DMS 273 (cell line): ENCODE measurements around the gene ADORA2A.

ENCODE experiments used
- DNase-seq: peaks from one replicate; lab custom pipeline; 2025; ENCODE audit not compliant: unreplicated experiment; lab: John Stamatoyannopoulos, UW

Gene ADORA2A

DNA sequence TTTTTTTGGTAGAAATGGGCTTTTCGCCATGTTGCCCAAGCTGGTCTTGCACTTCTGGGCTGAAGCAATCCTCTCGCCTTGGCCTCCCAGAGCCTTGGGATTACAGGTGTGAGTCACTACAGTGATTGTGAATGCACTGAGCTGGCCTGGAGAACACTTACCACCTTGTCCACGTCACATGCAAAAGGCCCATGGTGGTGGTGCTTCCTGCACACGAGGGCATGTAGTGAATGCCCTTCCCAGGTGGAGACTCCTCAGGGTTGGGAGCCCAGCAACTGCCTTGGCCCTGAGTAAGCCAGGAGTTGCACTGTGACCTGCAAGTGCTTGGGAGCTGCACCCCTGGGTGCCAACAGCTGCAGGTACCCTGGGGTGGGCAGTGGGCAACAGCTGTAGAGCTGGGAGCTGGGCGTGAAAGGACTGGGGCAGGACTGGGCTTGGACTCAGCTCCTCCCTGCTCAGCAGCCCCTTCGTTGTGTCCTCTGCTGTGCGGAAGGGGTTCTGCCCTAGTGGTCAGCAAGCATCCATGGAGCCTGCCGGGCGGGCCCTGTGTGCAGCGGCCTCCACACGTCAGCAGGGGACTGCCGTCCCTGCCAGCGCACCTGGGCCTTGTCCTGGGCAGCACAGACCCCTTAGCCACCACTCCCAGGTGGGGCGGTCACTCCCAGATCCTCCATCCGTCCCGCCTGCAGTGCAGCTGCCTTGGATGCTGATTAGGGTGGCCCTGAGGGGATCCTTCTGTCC lies 9.3 kb upstream of the ADORA2A start:
- no peak for DNase-seq

GRCh38 chr22:24418786-24419474 lies 8.5 kb upstream of the ADORA2A start:
- no peak for DNase-seq

DNA sequence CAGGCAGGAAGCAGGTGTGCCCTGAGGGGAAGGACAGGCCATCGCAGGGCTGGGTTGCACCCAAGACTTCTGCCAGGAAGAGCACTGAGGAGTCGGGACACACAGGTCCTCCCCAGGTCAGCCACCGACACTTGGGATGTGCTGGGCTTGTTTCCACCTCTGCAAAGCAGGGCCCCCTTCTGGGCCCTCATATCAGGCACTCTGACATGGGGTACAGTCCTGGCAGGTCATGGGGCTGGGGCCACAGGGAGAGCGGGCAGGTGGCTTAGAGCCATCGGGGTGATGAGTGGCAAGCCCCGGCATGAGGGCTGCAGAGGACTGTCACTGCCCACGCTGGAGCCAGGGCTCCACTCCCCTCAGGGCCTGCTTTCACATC lies 7.9 kb upstream of the ADORA2A start:
- DNase-seq = no peak

GRCh38 chr22:24420072-24420976 lies 7.1 kb upstream of the ADORA2A start:
- DNase-seq = peak; percentile 16

DNA sequence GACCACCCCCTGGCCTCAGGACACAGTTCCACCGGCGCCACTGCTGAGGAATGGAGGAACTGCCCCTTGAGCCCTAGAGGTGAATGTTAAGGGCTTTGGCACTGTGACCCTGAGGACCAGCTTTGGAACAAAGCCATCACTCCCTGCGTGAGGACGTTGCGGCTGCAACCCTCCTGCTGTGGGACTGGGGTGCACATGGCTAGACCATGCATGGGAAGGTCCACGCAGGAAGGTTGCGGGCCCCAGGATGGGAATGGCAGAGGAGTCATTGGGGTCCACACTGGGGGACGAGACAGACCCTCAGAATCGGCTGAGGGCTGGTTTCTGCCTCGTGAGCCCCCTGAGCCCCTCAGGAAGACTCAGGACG lies 6.4 kb upstream of the ADORA2A start:
- DNase-seq = no peak

GRCh38 chr22:24421428-24421931 lies 5.9 kb upstream of the ADORA2A start:
- DNase-seq = peak; percentile 51

GRCh38 chr22:24422102-24422665 lies 5.2 kb upstream of the ADORA2A start:
- peak; percentile 20 for DNase-seq

DNA sequence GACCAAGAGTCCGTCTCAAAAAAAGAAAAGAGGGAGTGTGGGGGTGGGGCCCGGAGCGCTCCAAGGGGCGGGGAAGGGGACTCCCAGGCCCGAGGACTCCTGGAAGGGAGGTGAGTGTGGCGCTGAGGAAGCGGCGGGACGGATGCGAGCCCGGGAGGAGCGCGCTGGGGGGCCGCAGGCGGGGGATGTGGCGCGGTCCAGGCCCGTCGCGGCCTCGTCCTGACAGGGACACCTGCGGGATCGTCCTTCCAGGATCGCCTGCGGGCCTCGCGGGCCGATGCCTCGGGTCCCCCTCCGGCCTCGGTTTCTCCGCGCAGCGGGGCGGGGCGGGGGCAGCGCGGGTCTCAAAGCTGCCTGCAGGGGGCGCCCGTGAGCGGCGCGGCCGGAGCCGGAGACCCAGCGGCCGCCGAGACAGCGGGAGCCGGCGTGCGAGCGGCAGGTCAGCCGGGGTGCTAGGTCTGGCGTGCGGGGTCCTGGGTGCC lies 3.8 kb upstream of the ADORA2A start:
- DNase-seq = peak; percentile 65

DNA sequence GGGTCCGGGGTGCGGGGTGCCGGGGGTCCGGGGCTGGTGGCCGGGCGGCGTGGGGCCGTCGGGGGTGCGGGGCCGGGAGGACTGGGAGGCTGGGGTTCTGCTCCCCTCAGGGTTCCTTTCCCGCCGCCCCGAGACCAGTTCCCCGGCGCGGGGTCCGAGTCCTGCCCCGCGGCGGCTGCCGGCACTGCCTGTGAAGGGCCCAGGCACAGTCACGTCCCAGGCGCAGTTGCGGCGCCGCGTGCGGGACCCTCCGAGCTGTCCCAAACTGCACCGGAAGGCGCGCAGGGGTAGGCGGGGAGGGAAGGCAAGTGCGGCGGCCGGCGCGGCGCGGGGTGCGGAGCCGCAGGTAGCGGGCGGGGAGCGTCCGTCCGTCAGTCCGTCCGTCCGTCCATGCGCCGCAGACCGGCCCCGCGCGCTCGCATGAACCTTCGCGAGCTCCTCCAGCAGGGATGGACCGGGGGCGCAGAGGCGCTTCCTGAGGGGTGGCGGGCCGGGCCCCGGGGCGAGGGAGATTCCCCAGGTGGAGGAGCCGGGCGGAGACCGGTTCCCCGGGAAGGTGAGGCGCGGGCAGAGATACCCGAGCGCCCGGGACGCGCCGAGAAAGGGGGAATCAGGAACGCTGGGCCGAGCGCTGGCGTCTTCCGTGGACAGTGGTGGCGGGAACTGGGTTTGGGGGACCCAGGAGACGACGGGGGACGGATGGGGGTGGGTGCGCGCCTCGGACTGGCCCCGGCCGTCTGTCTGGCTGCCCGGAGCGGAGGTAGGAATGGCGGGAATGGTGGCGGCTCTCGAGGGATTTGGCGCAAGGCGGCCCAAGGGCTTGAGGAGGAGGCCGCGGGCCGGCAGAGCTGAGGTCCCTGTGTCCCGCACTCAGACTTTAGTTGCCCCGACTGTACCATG lies 3.1 kb upstream of the ADORA2A start:
- peak; percentile 45 for DNase-seq

- no peak for DNase-seq
These were observed 2.3 kb upstream of the ADORA2A start for GRCh38 chr22:24424901-24425775.

DNA sequence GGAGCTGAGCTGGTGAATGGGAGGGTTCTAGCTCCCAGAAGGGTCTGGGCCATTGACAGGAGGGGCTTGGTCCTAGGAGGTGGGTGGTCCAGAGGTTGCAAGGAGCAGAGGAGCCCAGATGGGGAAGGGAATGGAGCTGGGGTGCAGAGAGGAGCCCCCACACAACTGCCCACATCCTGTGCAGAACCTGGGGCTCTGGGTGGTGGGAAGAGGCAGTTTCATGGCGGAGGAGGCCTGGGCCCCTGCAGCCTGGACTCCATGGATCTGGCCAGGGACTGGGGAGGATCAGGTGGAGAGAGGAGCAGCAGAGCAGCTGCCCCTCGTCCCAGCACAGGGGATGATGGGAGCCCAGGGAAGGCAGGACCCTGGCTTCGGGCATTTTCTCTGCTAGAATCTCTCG lies 963 bp upstream of the ADORA2A start:
- DNase-seq = no peak

DNA sequence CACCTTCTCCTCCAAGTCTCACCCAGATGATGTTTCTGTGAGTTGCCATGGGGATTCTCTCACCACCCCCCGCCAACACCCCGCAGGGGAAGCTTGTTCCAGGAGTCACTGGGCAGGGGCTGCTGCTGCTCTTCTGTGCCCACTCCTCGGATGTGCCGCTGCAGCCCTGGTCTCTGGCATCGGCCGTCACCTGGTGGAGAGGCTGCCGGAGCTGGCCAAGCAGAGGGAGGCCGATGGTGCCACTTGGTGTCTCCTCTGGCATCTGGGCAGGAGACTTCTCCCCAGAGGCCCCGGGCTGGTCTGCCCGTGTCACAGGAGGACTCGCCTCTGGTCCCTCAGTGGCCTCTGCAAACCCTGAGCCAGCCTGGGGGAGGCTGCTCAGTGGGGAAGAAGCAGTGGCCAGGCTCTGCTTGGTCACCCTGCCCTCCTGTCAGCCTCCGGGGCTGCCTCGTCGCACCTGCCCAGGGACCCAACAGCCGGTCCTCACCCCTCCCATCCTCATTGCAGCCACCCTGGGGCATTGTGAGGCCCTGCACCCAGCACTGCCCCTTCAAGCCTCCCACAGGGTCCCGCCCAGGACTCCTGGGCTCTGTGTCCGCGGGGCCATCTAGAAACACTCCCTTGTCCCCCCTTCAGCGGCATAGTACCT lies 424 bp upstream of the ADORA2A start:
- no peak for DNase-seq

DNA sequence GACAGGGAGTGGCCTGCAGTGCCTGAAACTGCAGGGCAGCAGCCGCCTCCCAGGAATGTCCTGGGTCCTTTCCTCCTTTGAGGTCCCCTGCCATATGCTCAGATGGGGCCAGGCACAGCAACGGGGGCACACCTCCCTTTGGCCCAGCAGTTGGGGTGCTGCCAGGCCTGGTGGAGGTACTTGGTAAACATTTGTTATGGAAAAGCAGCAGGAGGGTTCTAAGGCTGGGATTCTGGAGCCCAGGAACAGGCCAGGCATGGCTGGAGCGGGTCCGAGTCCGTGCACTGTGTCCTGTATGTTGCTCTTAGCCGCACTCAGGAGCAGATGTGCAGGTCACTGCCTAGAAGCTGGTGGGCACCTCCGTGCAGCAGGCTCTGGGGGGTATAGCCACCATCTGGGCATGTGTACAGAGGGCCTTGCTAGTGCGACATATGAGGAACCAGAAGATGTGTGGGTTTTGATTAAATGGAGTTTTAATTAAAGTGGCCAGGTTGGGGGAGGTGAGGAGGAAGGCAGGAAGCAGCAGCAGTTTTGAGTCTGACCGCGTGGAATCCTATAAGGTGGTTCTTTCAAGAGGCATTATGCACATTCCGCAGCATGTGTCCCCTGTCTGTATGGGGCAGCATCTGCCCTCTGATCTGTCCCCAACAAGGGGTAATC lies 1.5 kb downstream of the ADORA2A start:
- DNase-seq = peak; percentile 88

GRCh38 chr22:24429411-24430365 lies 2.3 kb downstream of the ADORA2A start:
- DNase-seq = peak; percentile 88

GRCh38 chr22:24430431-24431308 lies 3.3 kb downstream of the ADORA2A start:
- DNase-seq = peak; percentile 40
